SK-MEL-5 (cell line): ENCODE measurements around the gene ACBD7. TPM values are rescaled to one million over a fixed set of nuclear protein-coding genes. Genes with fewer than 3 reads are reported as not detected.

Experiments used
- DNase-seq: peaks from one replicate; pipeline ENCODE4 v3.0.0-alpha.2; 2016; ENCODE audit warnings: low read depth, low spot score
- in situ Hi-C: cut with HindIII; loops from 2 replicates; pipeline ENCODE4 v1.10.0; 2016; ENCODE audit warnings: low sequenced_read_pairs, high pct_unique_total_duplicates, low pct_unique_long_range_greater_than_20kb
- polyA plus RNA-seq, 2 experiments: library from polyadenylated mRNA; depleted of rRNA; stranded (reverse); fragments of >200 nt; gene quantifications; 2 replicates each; pipeline ENCODE4 v1.2.3, GENCODE V29; 2015
- total RNA-seq: library from RNA; depleted of rRNA; stranded (reverse); fragments of >200 nt; shearing (Covaris generic); gene quantifications from 2 replicates; pipeline ENCODE4 v1.2.3, GENCODE V29; 2014; rRNA removed

The ACBD7 gene
- 0.21 and 0.69 TPM in 2 replicates for total RNA-seq
- 0.65 and 1.1 TPM in 2 replicates for polyA plus RNA-seq (2015; cell fraction: cytosol; rRNA removed)
- polyA plus RNA-seq (2015; cell fraction: nucleus; rRNA removed), result 0.43 TPM in 1 of 2 replicates, not detected in the other

GRCh38 chr10:15088428-15089261 is at the start of gene ACBD7:
ACBD7 (minus strand) TSS chr10:15088776; CDS start chr10:15088728, 48 bp downstream.
- DNase-seq, result peak; percentile 72
- in situ Hi-C loops, result no loop called here

DNA sequence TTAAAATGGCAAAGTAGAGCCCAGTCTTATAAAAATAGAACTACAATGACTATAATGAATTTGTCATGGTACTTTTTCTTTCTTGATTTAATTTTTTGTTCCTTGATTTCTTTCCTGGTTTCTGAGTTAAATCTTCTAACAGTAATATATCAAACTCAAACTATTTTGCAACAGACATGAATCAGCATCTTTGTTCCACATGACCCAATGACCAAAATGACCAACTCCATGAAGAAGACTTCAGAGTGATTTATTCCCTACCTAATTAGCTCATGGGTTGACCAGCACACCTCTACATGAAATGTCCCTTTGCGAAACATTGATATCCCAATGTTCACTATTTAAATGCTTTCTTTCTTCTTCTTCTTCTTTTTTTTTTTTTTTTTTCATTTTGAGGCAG is 49.1 kb upstream of the ACBD7 start:
- in situ Hi-C loops, result no loop called here
- DNase-seq, result no peak

DNA sequence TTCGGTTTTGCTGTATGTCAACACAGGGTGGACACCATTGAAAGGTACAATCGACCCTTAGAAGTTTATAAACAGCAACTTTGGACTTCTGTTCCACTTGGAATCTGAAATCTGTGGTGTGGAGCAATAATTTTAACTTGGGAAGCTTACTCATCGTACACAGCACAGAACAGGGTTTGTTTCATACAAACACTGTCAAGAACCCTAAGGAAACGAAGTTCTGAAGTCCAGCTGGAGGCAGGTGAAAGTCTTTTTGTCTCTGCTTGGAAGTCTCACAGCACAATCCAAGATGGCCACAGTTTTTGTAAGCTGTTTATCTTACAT is 48.4 kb upstream of the ACBD7 start:
- in situ Hi-C loops, result no loop called here
- peak; percentile 10 for DNase-seq

DNA sequence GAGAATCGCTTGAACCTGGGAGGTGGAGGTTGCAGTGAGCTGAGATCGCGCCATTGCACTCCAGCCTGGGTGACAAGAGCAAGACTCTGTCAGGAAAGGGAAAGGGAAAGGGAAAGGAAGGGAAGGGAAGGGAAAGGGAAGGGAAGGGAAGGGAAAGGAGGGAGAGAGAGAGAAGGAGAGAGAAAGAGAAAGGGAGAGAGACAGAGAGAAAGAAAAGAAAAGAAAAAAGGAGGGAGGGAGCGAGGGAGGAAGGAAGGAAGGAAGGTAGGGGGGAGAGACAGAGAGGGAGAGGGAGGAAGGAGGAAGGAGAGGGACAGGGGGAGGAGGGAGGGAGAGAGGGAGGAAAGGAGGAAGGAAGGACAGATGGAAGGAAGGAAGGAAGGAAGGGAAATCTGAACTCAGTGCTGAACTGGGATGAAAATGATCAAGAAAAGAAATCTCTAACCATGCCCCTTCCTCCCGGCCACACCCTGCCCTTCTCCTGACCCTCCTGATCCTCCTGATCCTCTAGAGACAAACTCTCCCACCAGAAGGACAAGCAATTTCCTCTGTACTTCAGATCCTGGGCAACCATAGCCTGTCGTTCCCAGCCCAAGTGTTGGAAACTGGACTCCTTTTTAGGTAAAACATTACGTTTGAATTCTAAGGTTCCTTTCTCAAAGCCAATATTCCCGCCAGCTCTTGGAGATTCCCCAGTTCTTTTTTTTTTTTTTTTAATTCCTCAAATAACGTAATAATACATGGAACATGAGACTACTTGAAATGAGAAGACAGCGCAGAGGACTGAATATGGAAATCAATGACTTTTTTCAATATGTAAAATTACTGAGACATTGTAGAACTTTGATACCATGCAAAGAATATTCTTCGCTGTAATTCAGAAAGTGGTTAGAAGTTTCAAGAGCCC is 47.8 kb upstream of the ACBD7 start:
- DNase-seq, result no peak
- in situ Hi-C loops, result no loop called here

GRCh38 chr10:15131330-15131729 is 42.8 kb upstream of the ACBD7 start:
- in situ Hi-C loops, result no loop called here
- no peak for DNase-seq

GRCh38 chr10:15124908-15125307 is 36.3 kb upstream of the ACBD7 start:
- in situ Hi-C loops, result no loop called here
- DNase-seq, result no peak

DNA sequence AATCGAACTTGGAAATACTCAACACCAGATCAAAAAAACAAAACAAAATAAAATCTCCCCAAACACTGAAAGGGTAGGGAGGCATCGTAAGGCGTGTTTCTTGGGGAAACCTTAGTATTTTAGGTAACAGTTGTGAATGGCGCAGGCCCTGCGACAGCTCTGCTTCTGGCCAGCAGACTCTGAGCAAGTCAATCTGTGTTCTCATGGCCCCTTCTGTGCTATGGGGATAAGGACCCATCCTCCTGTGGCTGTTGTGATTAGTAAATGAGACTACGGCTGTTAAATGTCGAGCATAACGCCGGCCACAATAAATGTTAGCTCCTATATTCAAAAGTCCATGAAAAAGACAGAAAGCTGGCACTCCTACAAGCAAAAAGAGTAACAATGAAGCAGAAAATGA is 35.6 kb upstream of the ACBD7 start:
- in situ Hi-C loops, result no loop called here
- DNase-seq, result no peak

DNA sequence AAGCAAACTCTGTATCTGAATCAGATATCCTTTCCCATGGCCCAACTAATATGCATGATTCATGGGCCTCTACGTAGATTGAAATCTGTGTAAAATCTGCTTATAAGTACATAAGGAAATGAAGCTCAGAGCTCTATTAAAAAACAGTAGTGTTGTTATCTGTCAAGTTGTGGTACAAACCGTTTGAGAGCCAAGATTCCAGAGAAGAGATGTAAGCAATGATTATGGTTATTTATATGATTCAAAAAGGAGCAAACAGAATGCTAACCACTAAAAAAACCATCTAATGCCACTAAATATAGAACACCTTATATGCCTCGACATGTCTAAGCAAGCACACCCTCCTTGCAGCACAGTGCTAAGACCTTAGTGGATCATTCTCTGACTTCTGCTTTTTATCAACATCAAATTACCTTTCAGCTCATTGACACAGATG is 35.2 kb upstream of the ACBD7 start:
- in situ Hi-C loops, result no loop called here

GRCh38 chr10:15122477-15123030 is 34.0 kb upstream of the ACBD7 start:
- in situ Hi-C loops, result no loop called here

More for the DNA sequence above, 35.2 kb upstream of the ACBD7 start:
- DNase-seq, result no peak

GRCh38 chr10:15121707-15122106 is 33.1 kb upstream of the ACBD7 start:
- no peak for DNase-seq
- in situ Hi-C loops, result no loop called here

More at GRCh38 chr10:15122477-15123030, 34.0 kb upstream of the ACBD7 start:
- DNase-seq, result no peak

GRCh38 chr10:15120523-15120922 is 31.9 kb upstream of the ACBD7 start:
- in situ Hi-C loops, result no loop called here
- no peak for DNase-seq

DNA sequence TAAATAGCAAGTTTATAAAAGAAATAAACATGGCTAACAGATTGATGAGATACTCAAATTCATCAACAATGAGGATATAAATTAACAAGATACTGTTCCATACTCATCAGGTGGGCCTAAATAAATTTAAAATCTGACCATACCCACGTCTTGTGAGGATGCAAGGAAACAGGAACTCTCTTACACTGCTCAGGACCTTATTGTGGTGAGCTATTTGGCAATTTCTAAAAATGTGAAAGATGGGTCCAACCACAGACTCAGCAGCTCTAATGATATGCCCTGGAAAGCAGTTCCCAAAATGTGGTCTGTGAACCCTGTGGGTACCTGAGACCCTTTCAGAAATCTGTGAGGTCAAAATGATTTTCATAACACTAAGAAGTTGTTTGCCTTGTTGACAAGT is 30.0 kb upstream of the ACBD7 start:
- in situ Hi-C loops, result no loop called here
- DNase-seq, result no peak

DNA sequence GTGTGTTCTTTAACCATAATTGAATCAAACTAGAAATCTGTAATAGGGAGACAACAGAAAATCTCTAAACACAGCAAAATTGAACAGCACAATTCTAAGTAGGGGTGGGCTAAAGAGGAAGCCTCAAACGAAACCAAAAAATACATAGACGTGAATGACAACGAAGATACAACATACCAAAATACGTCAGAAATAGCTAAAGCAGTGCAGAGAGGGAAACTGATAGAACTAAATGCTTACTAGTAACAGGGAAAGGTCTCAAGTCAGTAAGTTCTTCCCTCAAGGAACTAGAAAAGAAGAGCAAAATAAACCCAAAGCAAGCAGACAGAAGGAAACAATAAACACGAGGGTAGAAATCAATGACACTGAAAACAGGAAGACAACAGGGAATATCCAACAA is 27.6 kb upstream of the ACBD7 start:
- in situ Hi-C loops, result no loop called here
- DNase-seq, result no peak

DNA sequence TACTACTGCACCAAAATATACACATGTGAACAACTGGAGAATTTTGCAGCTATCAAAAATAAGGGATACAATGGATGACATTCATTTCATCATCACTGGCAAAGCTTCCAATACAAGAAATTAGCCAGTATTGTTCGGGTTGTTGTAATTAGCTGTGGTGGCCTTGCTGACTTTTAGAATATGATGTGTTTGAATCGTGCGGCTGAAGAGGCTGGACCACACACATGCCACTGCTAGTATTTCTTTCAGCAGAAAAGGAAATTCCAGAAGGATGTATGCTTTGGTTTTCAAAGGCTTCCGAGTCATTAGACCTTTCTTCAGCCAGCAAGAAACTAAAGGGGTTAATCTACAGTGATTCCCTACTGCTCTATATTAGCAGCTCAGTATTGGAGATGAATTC is 25.2 kb upstream of the ACBD7 start:
- in situ Hi-C loops, result no loop called here
- no peak for DNase-seq

- DNase-seq, result no peak
- in situ Hi-C loops, result no loop called here
These were observed 24.1 kb upstream of the ACBD7 start for GRCh38 chr10:15112657-15113056.

DNA sequence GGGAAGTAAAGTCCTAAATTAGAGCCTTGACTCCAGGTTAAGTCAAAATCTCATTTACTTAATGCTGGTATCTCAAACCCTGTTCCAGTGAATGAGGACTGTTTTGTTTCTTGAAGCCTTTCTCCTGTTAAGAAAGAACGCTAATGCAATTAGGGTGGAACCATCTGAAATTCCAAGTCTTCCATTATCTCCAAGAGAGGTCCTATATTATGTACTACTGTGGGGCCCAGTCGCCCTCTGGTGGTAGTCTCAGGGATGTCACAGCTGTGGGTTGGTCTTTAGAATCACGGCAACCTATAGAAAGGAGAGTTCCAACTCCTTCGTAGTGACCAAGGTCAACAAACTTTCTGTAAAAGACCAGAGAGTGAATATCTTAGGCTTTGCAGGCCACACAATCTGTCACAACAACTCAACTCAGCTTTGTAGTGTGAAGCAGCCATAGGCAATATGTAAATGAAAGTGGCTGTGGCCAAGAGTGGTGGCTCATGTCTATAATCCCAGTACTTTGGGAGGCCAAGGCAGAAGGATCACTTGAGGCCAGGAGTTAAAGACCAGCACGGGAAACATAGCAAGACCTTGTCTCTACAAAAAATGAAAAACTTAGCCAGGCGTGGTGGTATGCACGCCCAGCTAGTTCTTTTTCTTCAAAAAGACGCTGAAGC is 17.9 kb upstream of the ACBD7 start:
- in situ Hi-C loops, result no loop called here
- peak; percentile 81 for DNase-seq

DNA sequence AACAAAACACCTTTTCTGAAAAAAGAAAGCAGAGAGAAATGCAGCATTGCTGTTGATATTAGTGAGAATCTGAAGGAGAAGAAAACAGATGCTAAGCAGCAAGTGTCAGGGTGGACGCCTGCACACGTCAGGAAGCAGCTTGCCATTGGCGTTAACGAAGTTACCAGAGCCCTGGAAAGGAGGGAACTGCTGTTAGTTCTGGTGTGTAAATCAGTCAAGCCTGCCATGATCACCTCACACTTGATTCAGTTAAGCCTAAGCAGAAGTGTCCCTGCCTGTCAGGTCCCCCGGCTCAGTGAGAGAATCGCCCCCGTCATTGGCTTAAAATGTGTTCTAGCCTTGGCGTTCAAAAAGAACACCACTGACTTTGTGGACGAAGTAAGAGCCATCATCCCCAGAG is 14.9 kb upstream of the ACBD7 start:
- in situ Hi-C loops, result no loop called here
- no peak for DNase-seq

GRCh38 chr10:15099886-15100285 is 11.3 kb upstream of the ACBD7 start:
- in situ Hi-C loops, result no loop called here
- DNase-seq, result no peak
